COR-L47 (cell line): Measurements from ENCODE around the gene CCDC148.

Experiments
- DNase-seq: peaks from one replicate; lab custom pipeline; 2025; lab: John Stamatoyannopoulos, UW

The CCDC148 gene

GRCh38 chr2:158125756-158126498 lies 330.6 kb downstream of the CCDC148 start:
- no peak for DNase-seq

GRCh38 chr2:158124896-158125295 lies 331.7 kb downstream of the CCDC148 start:
- DNase-seq, result no peak
